ENCODE measurements around the gene DYNLL1. TPM values are rescaled to one million over a fixed set of nuclear protein-coding genes. Genes with fewer than 3 reads are reported as not detected.
A peak's percentile ranks its signal among the peaks of the same experiment; 100 is the strongest.

Gene DYNLL1
- total and polyA plus RNA-seq, 2 of the 13 experiments (the other 11 are each of a cell fraction or from before 2014, with no cell fraction given), result 271 to 294 TPM

GRCh38 chr12:120529641-120530417 lies 33.9 kb downstream of the DYNLL1 start (continued):
- peak; percentile 39; the same call in 1 of the 2 replicates for TF ChIP-seq ZNF710 (CRISPR knock-in tag; IDR thresholded peaks at IDR 0.05; ENCODE audit: borderline replicate concordance)
- TF ChIP-seq, protein P1, sequence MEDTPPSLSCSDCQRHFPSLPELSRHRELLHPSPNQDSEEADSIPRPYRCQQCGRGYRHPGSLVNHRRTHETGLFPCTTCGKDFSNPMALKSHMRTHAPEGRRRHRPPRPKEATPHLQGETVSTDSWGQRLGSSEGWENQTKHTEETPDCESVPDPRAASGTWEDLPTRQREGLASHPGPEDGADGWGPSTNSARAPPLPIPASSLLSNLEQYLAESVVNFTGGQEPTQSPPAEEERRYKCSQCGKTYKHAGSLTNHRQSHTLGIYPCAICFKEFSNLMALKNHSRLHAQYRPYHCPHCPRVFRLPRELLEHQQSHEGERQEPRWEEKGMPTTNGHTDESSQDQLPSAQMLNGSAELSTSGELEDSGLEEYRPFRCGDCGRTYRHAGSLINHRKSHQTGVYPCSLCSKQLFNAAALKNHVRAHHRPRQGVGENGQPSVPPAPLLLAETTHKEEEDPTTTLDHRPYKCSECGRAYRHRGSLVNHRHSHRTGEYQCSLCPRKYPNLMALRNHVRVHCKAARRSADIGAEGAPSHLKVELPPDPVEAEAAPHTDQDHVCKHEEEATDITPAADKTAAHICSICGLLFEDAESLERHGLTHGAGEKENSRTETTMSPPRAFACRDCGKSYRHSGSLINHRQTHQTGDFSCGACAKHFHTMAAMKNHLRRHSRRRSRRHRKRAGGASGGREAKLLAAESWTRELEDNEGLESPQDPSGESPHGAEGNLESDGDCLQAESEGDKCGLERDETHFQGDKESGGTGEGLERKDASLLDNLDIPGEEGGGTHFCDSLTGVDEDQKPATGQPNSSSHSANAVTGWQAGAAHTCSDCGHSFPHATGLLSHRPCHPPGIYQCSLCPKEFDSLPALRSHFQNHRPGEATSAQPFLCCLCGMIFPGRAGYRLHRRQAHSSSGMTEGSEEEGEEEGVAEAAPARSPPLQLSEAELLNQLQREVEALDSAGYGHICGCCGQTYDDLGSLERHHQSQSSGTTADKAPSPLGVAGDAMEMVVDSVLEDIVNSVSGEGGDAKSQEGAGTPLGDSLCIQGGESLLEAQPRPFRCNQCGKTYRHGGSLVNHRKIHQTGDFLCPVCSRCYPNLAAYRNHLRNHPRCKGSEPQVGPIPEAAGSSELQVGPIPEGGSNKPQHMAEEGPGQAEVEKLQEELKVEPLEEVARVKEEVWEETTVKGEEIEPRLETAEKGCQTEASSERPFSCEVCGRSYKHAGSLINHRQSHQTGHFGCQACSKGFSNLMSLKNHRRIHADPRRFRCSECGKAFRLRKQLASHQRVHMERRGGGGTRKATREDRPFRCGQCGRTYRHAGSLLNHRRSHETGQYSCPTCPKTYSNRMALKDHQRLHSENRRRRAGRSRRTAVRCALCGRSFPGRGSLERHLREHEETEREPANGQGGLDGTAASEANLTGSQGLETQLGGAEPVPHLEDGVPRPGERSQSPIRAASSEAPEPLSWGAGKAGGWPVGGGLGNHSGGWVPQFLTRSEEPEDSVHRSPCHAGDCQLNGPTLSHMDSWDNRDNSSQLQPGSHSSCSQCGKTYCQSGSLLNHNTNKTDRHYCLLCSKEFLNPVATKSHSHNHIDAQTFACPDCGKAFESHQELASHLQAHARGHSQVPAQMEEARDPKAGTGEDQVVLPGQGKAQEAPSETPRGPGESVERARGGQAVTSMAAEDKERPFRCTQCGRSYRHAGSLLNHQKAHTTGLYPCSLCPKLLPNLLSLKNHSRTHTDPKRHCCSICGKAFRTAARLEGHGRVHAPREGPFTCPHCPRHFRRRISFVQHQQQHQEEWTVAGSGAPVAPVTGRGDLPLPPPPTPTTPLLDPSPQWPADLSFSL (CRISPR knock-in tag; IDR thresholded peaks at IDR 0.05), result 0 out of 2 replicates have a peak, but pooled peaks have one; percentile 19
- no peak for TF ChIP-seq BCL3 (CRISPR knock-in tag; IDR thresholded peaks at IDR 0.05)
- 0 out of 2 replicates have a peak, but pooled peaks have one; percentile 5 for TF ChIP-seq ETS1 (CRISPR knock-in tag; IDR thresholded peaks at IDR 0.05)
- TF ChIP-seq ZNF761 (CRISPR knock-in tag; conservative IDR thresholded peaks at IDR 0.05), result 0 out of 2 replicates have a peak, but pooled peaks have one; percentile 6
- TF ChIP-seq ELF4 (CRISPR knock-in tag; IDR thresholded peaks at IDR 0.05; ENCODE audit: borderline replicate concordance), result peak; percentile 48; the same call in 1 of the 2 replicates
- 0 out of 2 replicates have a peak, but pooled peaks have one; percentile 55 for TF ChIP-seq SNAI1 (CRISPR knock-in tag; IDR thresholded peaks at IDR 0.05; ENCODE audit: borderline replicate concordance)
- no peak for TF ChIP-seq KDM3A (CRISPR knock-in tag; IDR thresholded peaks at IDR 0.05; ENCODE audit: low read depth)
- no peak for TF ChIP-seq ZNF782 (CRISPR knock-in tag; IDR thresholded peaks at IDR 0.05; ENCODE audit: borderline replicate concordance)
- no peak for TF ChIP-seq ZNF160 (CRISPR knock-in tag; IDR thresholded peaks at IDR 0.05)
- 0 out of 2 replicates have a peak, but pooled peaks have one; percentile 3 for TF ChIP-seq BCL6 (CRISPR knock-in tag; IDR thresholded peaks at IDR 0.05)
- TF ChIP-seq NONO (IDR thresholded peaks at IDR 0.05), result no peak
- TF ChIP-seq NONO (CRISPR knock-in tag; conservative IDR thresholded peaks at IDR 0.05), result no peak
- 0 out of 2 replicates have a peak, but pooled peaks have one; percentile 38 for TF ChIP-seq GLI4 (CRISPR knock-in tag; IDR thresholded peaks at IDR 0.05; ENCODE audit: borderline replicate concordance)
- 0 out of 2 replicates have a peak, but pooled peaks have one; percentile 24 for TF ChIP-seq ZNF644 (CRISPR knock-in tag; IDR thresholded peaks at IDR 0.05; ENCODE audit: low read depth)
- peak; percentile 17; the same call in 1 of the 2 replicates for TF ChIP-seq ELF3 (CRISPR knock-in tag; IDR thresholded peaks at IDR 0.05)
- 0 out of 2 replicates have a peak, but pooled peaks have one; percentile 36 for TF ChIP-seq ZMYM2 (CRISPR knock-in tag; IDR thresholded peaks at IDR 0.05)
- TF ChIP-seq TEAD3 (CRISPR knock-in tag; optimal IDR thresholded peaks at IDR 0.05; ENCODE audit: borderline replicate concordance), result peak; percentile 99
